GM18498 (cell line): ENCODE measurements around the gene PF4V1.
"Not testable (repeated sequence)": the region's sequence is repeated elsewhere in the genome, so short reads cannot be mapped to it uniquely, and the experiment has no call there.

ENCODE experiments used
- ATAC-seq: cut with Tn5 transposase; IDR thresholded peaks from one replicate; pipeline ENCODE4 v1.9.1; 2021; ENCODE audit warnings: mild to moderate bottlenecking, moderate library complexity; ENCODE audit not compliant: unreplicated experiment

Gene PF4V1

DNA sequence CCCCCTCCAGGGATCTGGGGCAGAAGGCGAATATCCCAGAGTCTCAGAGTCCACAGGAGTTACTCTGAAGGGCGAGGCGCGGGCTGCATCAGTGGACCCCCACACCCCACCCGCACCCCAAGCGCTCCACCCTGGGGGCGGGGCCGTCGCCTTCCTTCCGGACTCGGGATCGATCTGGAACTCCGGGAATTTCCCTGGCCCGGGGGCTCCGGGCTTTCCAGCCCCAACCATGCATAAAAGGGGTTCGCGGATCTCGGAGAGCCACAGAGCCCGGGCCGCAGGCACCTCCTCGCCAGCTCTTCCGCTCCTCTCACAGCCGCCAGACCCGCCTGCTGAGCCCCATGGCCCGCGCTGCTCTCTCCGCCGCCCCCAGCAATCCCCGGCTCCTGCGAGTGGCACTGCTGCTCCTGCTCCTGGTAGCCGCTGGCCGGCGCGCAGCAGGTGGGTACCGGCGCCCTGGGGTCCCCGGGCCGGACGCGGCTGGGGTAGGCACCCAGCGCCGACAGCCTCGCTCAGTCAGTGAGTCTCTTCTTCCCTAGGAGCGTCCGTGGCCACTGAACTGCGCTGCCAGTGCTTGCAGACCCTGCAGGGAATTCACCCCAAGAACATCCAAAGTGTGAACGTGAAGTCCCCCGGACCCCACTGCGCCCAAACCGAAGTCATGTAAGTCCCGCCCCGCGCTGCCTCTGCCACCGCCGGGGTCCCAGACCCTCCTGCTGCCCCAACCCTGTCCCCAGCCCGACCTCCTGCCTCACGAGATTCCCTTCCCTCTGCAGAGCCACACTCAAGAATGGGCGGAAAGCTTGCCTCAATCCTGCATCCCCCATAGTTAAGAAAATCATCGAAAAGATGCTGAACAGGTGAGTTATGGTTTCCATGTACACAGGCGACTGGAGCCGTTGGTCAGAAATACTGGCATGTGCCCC is 16.3 kb downstream of the PF4V1 start, which contains the start of gene CXCL1:
Gene CXCL1 (plus strand): TSS at position 264 of the 926 bp plus-strand sequence. CDS start 78 bp downstream, at position 342.
- no peak for ATAC-seq

DNA sequence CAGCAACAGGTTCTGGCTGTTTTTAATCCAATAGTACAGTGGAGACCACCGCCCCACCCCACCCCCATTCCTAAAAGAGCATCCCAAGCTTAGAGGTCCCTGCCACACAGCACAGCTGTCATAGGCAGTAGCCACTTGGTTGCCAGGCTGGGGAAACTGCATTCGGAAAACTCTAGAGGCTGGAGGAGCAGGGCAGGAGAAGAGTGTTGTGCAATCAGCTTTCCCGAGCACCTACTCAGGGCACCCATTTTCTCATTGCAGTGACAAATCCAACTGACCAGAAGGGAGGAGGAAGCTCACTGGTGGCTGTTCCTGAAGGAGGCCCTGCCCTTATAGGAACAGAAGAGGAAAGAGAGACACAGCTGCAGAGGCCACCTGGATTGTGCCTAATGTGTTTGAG is 17.2 kb downstream of the PF4V1 start:
- no peak for ATAC-seq

GRCh38 chr4:73870768-73871167 is 17.7 kb downstream of the PF4V1 start:
- no peak for ATAC-seq

GRCh38 chr4:73871511-73872310 is 18.6 kb downstream of the PF4V1 start:
- ATAC-seq, result no peak

- no peak for ATAC-seq
These were observed 19.4 kb downstream of the PF4V1 start for GRCh38 chr4:73872316-73873108.

DNA sequence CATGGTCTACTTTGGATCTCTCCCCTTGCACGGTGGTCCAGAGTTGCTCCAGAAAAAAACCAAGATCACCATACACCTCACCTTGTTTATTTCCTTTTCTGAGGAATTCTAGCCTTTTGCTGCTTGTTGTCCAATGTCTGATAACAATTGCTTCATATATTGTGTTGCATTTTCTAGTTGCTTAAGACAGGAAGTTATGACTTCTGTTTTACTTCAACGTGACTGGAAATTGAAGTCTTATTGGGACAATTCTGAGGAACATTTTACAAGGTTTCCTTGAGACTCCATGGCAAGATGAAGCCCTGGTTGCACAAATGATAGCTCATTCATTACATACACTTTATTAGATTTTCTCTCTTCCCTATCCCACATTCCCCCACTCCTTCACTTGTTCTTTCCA is 21.3 kb downstream of the PF4V1 start:
- ATAC-seq, result no peak

- ATAC-seq, result no peak
These were observed 22.3 kb downstream of the PF4V1 start for GRCh38 chr4:73875401-73875800.

DNA sequence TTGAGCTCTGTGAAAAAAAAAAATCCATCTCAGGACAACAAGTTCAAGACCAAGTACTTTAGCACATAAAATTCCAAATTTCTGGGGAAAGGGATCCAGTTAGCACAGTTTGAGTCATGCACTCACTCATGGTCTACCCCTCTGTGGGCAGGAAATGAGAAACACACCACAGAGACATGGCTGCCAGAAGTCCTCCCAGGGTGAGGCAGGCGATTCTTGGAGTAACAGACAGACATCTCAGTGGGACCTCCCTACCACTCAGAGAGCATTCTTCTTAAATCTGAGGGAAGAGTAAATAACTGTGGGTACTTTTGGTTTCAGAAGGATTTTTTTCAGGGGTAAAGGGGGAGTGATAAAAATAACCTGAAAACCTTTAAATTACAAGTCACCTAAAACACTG is 30.2 kb downstream of the PF4V1 start:
- ATAC-seq, result peak; percentile 60

DNA sequence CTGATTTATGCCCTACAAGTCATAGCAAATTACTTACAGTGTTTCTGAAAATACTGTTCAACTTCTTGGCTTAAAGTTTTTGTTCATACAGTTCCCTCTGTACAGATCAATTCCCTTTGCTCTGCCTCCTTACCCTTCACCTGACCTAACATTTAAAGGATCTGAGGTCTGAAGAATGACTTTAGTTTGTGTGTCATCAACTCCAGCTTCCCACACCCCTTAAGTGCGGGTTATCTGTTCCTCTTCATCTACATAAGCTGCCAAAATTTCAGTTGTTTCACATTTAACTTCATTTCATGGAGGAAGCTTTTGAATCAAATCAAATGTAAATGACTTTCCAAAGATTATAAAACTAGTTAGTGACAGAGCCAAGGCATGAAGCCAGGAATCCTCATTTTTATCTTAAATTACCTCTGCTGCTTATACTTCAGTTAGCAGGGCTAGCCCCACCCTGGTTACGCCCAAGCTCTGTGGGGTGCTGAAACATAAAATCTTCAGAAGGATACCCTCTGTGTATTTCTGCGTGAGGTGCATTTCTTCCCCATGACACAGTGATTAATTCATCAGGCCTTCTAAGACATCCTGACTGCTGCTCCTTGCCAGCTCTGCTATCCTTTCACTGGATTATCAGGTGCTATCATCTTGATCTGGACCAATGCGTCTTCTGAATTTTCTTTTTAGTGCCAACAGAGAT is 32.6 kb downstream of the PF4V1 start:
- no peak for ATAC-seq

- no peak for ATAC-seq
These were observed 38.2 kb downstream of the PF4V1 start for GRCh38 chr4:73891326-73891725.

DNA sequence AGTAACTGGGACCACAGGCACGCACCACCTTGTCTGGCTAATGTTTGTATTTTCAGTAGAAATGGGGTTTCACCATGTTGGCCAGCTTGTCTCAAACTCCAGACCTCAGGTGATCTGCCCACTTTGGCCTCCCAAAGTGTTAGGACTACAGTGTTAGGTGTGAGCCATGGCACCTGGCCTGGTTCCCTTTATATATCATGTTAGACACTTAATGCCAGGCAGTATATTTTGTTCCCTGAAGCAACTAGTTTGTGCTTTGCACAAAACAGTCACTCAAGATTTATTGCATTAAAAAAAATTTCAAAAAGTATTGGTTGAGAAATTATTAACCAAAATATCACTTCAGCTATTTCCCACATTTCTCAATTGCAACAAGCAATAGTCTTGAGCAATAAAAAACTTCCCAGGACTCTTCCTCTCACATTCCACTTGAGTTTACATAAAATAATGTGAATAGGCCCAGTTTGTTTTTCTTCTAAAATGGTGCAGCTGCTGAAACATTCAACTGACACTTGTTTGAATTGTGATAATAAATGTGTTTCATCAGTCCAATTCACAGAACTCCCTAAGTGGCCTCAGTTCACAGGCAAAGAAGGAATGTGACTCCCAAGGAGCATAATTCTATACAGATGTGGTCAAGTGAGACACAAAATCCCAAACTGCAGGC is 38.8 kb downstream of the PF4V1 start:
- no peak for ATAC-seq

DNA sequence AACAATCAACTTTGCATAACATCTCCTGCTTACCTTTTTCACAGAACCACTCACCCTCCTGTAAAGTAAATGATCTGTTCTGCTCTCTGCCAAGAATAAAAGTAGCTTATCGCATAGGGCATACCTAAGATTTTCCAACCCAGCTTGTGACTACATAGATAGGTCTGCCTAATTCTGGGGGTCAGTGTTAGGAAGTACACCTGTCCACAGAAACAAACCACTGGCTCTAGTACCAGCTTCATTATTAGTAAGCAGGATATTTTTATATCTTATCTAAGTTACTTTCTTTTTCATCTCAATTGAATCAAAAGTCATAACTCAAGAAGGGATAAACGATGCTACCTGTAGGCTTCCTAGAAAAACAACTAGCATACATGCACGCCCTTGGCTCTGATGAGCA is 39.9 kb downstream of the PF4V1 start:
- no peak for ATAC-seq

- no peak for ATAC-seq
These were observed 40.9 kb downstream of the PF4V1 start for GRCh38 chr4:73894001-73894400.

- ATAC-seq, result no peak
These were observed 42.4 kb downstream of the PF4V1 start for GRCh38 chr4:73895201-73896175.

- no peak for ATAC-seq
These were observed 43.3 kb downstream of the PF4V1 start for GRCh38 chr4:73896416-73896815.

GRCh38 chr4:73897380-73898136 is 44.5 kb downstream of the PF4V1 start:
- ATAC-seq, result no peak

- ATAC-seq, result not testable (repeated sequence)
These were observed 46.2 kb downstream of the PF4V1 start for GRCh38 chr4:73899338-73899737.

GRCh38 chr4:73901031-73901430 is 47.9 kb downstream of the PF4V1 start:
- no peak for ATAC-seq
